H1 (cell line): ENCODE measurements around the gene ANKRD11. TPM values are rescaled to one million over a fixed set of nuclear protein-coding genes. Genes with fewer than 3 reads are reported as not detected.

Experiments
- CTCF ChIA-PET: fragments of 300-600 bp; sonication (Branson Sonifier 250); formaldehyde crosslinking; loops from one replicate; lab custom pipeline; 2021; ENCODE audit not compliant: partially characterized antibody; lab: Charles Lee
- POLR2A ChIA-PET: fragments of 300-600 bp; sonication (Branson Sonifier 250); formaldehyde crosslinking; loops from one replicate; lab custom pipeline; 2021; ENCODE audit warnings: inconsistent platforms; ENCODE audit not compliant: partially characterized antibody; lab: Charles Lee
- DNase-seq, 2 experiments: peaks; one replicate each; pipeline versions ENCODE4 v3.0.0 to v3.0.0-alpha.2; 2010 to 2022; ENCODE audit warnings: low spot score in 2 of 2, low read depth in 1 of 2, mixed read lengths in 1 of 2
- FAIRE-seq: peaks from 2 replicates; lab custom pipeline; 2011; peaks lifted over from hg19 to GRCh38; lab: Jason Lieb, UNC
- H2AFZ ChIP-seq: 2 replicates; pipeline ENCODE4 v1.8.1; 2012; ENCODE audit warnings: low read length, inconsistent platforms
- H2AK5ac ChIP-seq: 2 replicates; pipeline ENCODE4 v1.6.1; 2013; ENCODE audit warnings: low read depth, low read length
- H2BK120ac ChIP-seq: replicated peaks from 2 replicates; pipeline ENCODE3; 2013; ENCODE audit warnings: low read depth, low read length, inconsistent platforms
- H2BK12ac ChIP-seq: 2 replicates; pipeline ENCODE4 v1.6.1; 2013; ENCODE audit warnings: low read depth, low read length
- H2BK15ac ChIP-seq: 2 replicates; pipeline ENCODE4 v1.6.1; 2013; ENCODE audit warnings: low read length
- H2BK20ac ChIP-seq: 2 replicates; pipeline ENCODE4 v1.6.1; 2013; ENCODE audit warnings: low read length
- H2BK5ac ChIP-seq: 2 replicates; pipeline ENCODE4 v1.6.1; 2013; ENCODE audit warnings: low read depth, low read length
- H3K14ac ChIP-seq: 2 replicates; pipeline ENCODE4 v1.6.1; 2013; ENCODE audit warnings: inconsistent platforms; ENCODE audit not compliant: insufficient read length
- H3K18ac ChIP-seq: 2 replicates; pipeline ENCODE4 v1.6.1; 2013; ENCODE audit warnings: low read length; ENCODE audit errors: extremely low read depth
- H3K23ac ChIP-seq: 2 replicates; pipeline ENCODE4 v1.6.1; 2013; ENCODE audit warnings: inconsistent platforms; ENCODE audit not compliant: insufficient read length
- H3K23me2 ChIP-seq: 2 replicates; pipeline ENCODE4 v1.6.1; 2013; ENCODE audit warnings: low read depth, low read length
- H3K27ac ChIP-seq: 2 replicates; pipeline ENCODE4 v1.6.1; 2011; ENCODE audit warnings: low read depth, low read length, inconsistent platforms
- H3K27me3 ChIP-seq, 4 experiments: replicated peaks in 1 of 4; 1 replicate in 1 of 4; 2 replicates in 3 of 4; pipeline versions ENCODE4 v1.6.1 to v1.8.1; 2011 to 2013; ENCODE audit warnings: low read length in 3 of 4, mild to moderate bottlenecking in 3 of 4, inconsistent platforms in 2 of 4, mixed read lengths in 2 of 4, moderate library complexity in 1 of 4; ENCODE audit not compliant: control insufficient read depth in 3 of 4, insufficient read depth in 3 of 4; ENCODE audit errors: extremely low read depth in 1 of 4
- H3K36me3 ChIP-seq, 4 experiments: 2 replicates each; pipeline versions ENCODE4 v1.6.1 to v1.8.1; 2011 to 2013; ENCODE audit warnings: mild to moderate bottlenecking in 4 of 4, low read length in 3 of 4, moderate library complexity in 2 of 4, control low read depth in 1 of 4, inconsistent platforms in 1 of 4; ENCODE audit not compliant: insufficient read depth in 4 of 4, control insufficient read depth in 2 of 4
- H3K4ac ChIP-seq: replicated peaks from 2 replicates; pipeline ENCODE3; 2013; ENCODE audit warnings: low read length, low read depth, mixed read lengths, inconsistent platforms; ENCODE audit not compliant: insufficient read length
- H3K4me1 ChIP-seq, 4 experiments: replicated peaks in 1 of 4; 1 replicate in 1 of 4; 2 replicates in 3 of 4; pipeline versions ENCODE4 v1.6.1 to v1.8.1; 2011 to 2013; ENCODE audit warnings: low read length in 3 of 4, inconsistent platforms in 2 of 4, mixed read lengths in 1 of 4; ENCODE audit not compliant: insufficient read depth in 4 of 4, control insufficient read depth in 3 of 4
- H3K4me2 ChIP-seq, 2 experiments: 2 replicates each; pipeline versions ENCODE4 v1.6.1 to v1.8.1; 2011 to 2013; ENCODE audit warnings: low read depth in 2 of 2, low read length in 2 of 2, control low read depth in 1 of 2, inconsistent platforms in 1 of 2, mild to moderate bottlenecking in 1 of 2; ENCODE audit not compliant: insufficient read depth in 1 of 2
- H3K4me3 ChIP-seq, 4 experiments: fragments of 200-600, 300-600 bp in 1 of 4; sonication (generic), shearing (Covaris generic), sonication (Bioruptor Twin) in 1 of 4; 2 replicates each; pipeline versions ENCODE4 v1.5.1 to v1.8.1; 2011 to 2016; ENCODE audit warnings: low read length in 4 of 4, low read depth in 3 of 4, control low read depth in 2 of 4, inconsistent platforms in 2 of 4, mild to moderate bottlenecking in 2 of 4, mixed read lengths in 1 of 4, moderate library complexity in 1 of 4; ENCODE audit not compliant: insufficient read depth in 2 of 4; ENCODE audit errors: extremely low read depth in 1 of 4
- H3K56ac ChIP-seq: replicated peaks from 2 replicates; pipeline ENCODE3; 2013; ENCODE audit warnings: low read depth, mild to moderate bottlenecking, mixed read lengths, low read length, inconsistent platforms; ENCODE audit not compliant: insufficient read length
- H3K79me1 ChIP-seq: 2 replicates; pipeline ENCODE4 v1.6.1; 2013; ENCODE audit warnings: low read depth, low read length, control low read depth
- H3K79me2 ChIP-seq, 2 experiments: 2 replicates each; pipeline versions ENCODE4 v1.6.1 to v1.8.1; 2012 to 2013; ENCODE audit warnings: low read length in 2 of 2, mild to moderate bottlenecking in 2 of 2, inconsistent platforms in 1 of 2; ENCODE audit not compliant: insufficient read depth in 2 of 2, control insufficient read depth in 1 of 2
- H3K9ac ChIP-seq, 4 experiments: replicated peaks in 1 of 4; 1 replicate in 1 of 4; 2 replicates in 3 of 4; pipeline versions ENCODE4 v1.6.1 to v1.8.1; 2011 to 2013; ENCODE audit warnings: low read depth in 3 of 4, low read length in 3 of 4, control low read depth in 2 of 4, mild to moderate bottlenecking in 2 of 4, moderate library complexity in 2 of 4, inconsistent platforms in 1 of 4; ENCODE audit errors: extremely low read depth in 1 of 4
- H3K9me3 ChIP-seq, 2 experiments: 2 replicates each; pipeline versions ENCODE4 v1.6.1 to v1.8.1; 2012 to 2013; ENCODE audit warnings: mild to moderate bottlenecking in 2 of 2, moderate library complexity in 2 of 2, control low read depth in 1 of 2, inconsistent platforms in 1 of 2, low read depth in 1 of 2, low read length in 1 of 2, mixed read lengths in 1 of 2; ENCODE audit not compliant: insufficient read depth in 2 of 2
- H4K20me1 ChIP-seq, 2 experiments: replicated peaks in 1 of 2; 2 replicates each; pipeline versions ENCODE3 to v1.8.1; 2011 to 2013; ENCODE audit warnings: inconsistent platforms in 2 of 2, low read length in 2 of 2, mild to moderate bottlenecking in 1 of 2; ENCODE audit not compliant: insufficient read depth in 2 of 2, control insufficient read depth in 1 of 2
- H4K5ac ChIP-seq: 2 replicates; pipeline ENCODE4 v1.6.1; 2013; ENCODE audit warnings: low read length, low read depth, mixed read lengths, inconsistent platforms; ENCODE audit not compliant: insufficient read length
- H4K8ac ChIP-seq: 2 replicates; pipeline ENCODE4 v1.8.0; 2013; ENCODE audit warnings: mild to moderate bottlenecking, moderate library complexity, low read length, inconsistent platforms; ENCODE audit not compliant: insufficient read depth; ENCODE audit errors: extremely low read depth
- H4K91ac ChIP-seq: replicated peaks from 2 replicates; pipeline ENCODE3; 2013; ENCODE audit warnings: low read length, mixed read lengths, inconsistent platforms; ENCODE audit not compliant: insufficient read length
- BRCA1 ChIP-seq: IDR thresholded peaks from 2 replicates; pipeline ENCODE4 v1.6.1; 2012; ENCODE audit warnings: low read depth, low read length, improper control_type of control experiment
- CBX5 ChIP-seq: fragments of 300-800, 300-1000 bp; sonication (generic); IDR thresholded peaks from 2 replicates; pipeline ENCODE4 v1.7.1; 2016; ENCODE audit warnings: antibody characterized with exemption, low read length, low read depth
- EP300 ChIP-seq, 2 experiments: IDR thresholded peaks; 1 replicate in 1 of 2; 2 replicates in 1 of 2; pipeline ENCODE4 v1.6.1; 2011 to 2012; ENCODE audit warnings: low read depth in 2 of 2, low read length in 2 of 2, mild to moderate bottlenecking in 2 of 2, borderline replicate concordance in 1 of 2, inconsistent platforms in 1 of 2, moderate library complexity in 1 of 2
- EZH2 ChIP-seq: fragments of 200-600 bp; sonication (generic); IDR thresholded peaks from 2 replicates; pipeline ENCODE4 v1.7.1; 2012; ENCODE audit warnings: low read depth, mild to moderate bottlenecking, moderate library complexity, low read length, inconsistent platforms; ENCODE audit not compliant: severe bottlenecking
- MAFK ChIP-seq: IDR thresholded peaks from 2 replicates; pipeline ENCODE4 v1.6.1; 2012; ENCODE audit warnings: low read depth, mild to moderate bottlenecking, improper control_type of control experiment, low read length
- SIN3A ChIP-seq, 2 experiments: IDR thresholded peaks in 1 of 2; conservative IDR thresholded peaks in 1 of 2; 2 replicates each; pipeline ENCODE4 v1.6.1; 2011 to 2012; ENCODE audit warnings: low read length in 2 of 2, improper control_type of control experiment in 1 of 2, low read depth in 1 of 2, mild to moderate bottlenecking in 1 of 2
- SP4 ChIP-seq: IDR thresholded peaks from 2 replicates; pipeline ENCODE4 v1.6.1; 2012; ENCODE audit warnings: low read length, inconsistent platforms
- WGBS, 2 experiments: shearing (Covaris generic) in 1 of 2; methylation state at CpG; one replicate each; pipeline versions ENCODE4 v1.1.6 to v1.1.7; 2013 to 2015; ENCODE audit warnings: low lambda C conversion rate in 2 of 2, mixed read lengths in 2 of 2, inconsistent platforms in 1 of 2, low coverage in 1 of 2, missing lambda C conversion rate in 1 of 2; ENCODE audit not compliant: insufficient replicate concordance in 2 of 2, insufficient coverage in 1 of 2, insufficient read length in 1 of 2; ENCODE audit errors: extremely low coverage in 1 of 2, missing lambda C conversion rate in 1 of 2; 5-methylcytosine and 5-hydroxymethylcytosine counted together
- polyA plus RNA-seq, 7 experiments: library from polyadenylated mRNA; depleted of rRNA in 3 of 7; stranded (reverse) in 5 of 7; unstranded in 2 of 7; fragments of >200 nt in 5 of 7; fragments of 200-250 nt in 2 of 7; gene quantifications; 1 replicate in 5 of 7; 2 replicates in 1 of 7; 4 replicates in 1 of 7; pipeline versions ENCODE4 v1.2.1 to v1.2.3, GENCODE V29; 2011 to 2013; ENCODE audit warnings: missing spikeins in 2 of 7, mixed read lengths in 2 of 7
- total RNA-seq: library from RNA; stranded (reverse); fragmentation: NEBNext Ultra II Directional; extraction: Animal tissue kit (Norgen Biotek cat#: 25700); gene quantifications from 2 replicates; pipeline ENCODE4 v1.2.1, GENCODE V29; 2021

Gene ANKRD11
- total and polyA plus RNA-seq, 2 of the 8 experiments (the other 6 are each of a cell fraction or from before 2014, with no cell fraction given) = 46.5 to 142 TPM

GRCh38 chr16:89537549-89537925, 47.2 kb upstream of the ANKRD11 start:
- Histone ChIP-seq H3K9me3 (no peaks in the 10 kb centered on the region), H3K4me3 (no peak overlapping the region), H2AK5ac (no peak overlapping the region), H2AFZ (no peak overlapping the region), H2BK15ac (no peak overlapping the region), H3K23me2 (no peaks in the 10 kb centered on the region), H3K4me1 (no peaks in the 10 kb centered on the region), H3K4me2 (no peak overlapping the region), H3K56ac (no peak overlapping the region), H3K9ac (no peak overlapping the region), H3K79me1 (peaks cover 8% of the 10 kb centered on the region), H3K27me3 (no peaks in the 10 kb centered on the region), H2BK5ac (no peak overlapping the region), H2BK20ac (no peak overlapping the region), H3K36me3 (peaks cover 13 to 54% (median 38%) of the 10 kb centered on the region in 4 experiments; a peak in 7 of 8 replicates), H2BK12ac (no peak overlapping the region), H3K27ac (no peak overlapping the region), H4K91ac (no peak overlapping the region), H2BK120ac (no peak overlapping the region), H3K79me2 (peaks cover 0 to 3% of the 10 kb centered on the region in 2 experiments; a peak in 1 of 4 replicates), H4K8ac (no peak overlapping the region), H4K20me1 (peaks cover 6 to 17% of the 10 kb centered on the region in 2 experiments), H3K4ac (no peak overlapping the region), H3K14ac (no peak overlapping the region), H3K23ac (no peak overlapping the region), H4K5ac (no peak overlapping the region), H3K18ac (no peak overlapping the region)
- ChIA-PET POLR2A (interaction anchor here (0.9 to 7.2 kb wide), 8 partner anchors 9 to 311 kb away, joined by 3 to 47 read pairs (median 4); no protein-coding TSS in a partner anchor), CTCF (no interaction called here)
- DNase-seq = no peak
- FAIRE-seq = no peak
- TF ChIP-seq EP300 (IDR thresholded peaks at IDR 0.05; ENCODE audit: borderline replicate concordance in 1 of 2, low read depth in 2 of 2, low read length in 2 of 2) = no peak
- TF ChIP-seq SIN3A (conservative IDR thresholded peaks at IDR 0.05 in 1 of 2, IDR thresholded peaks at IDR 0.05 in 1 of 2; ENCODE audit: low read depth in 1 of 2, low read length in 2 of 2) = no peak
- TF ChIP-seq EZH2 = no peak
- no peak for TF ChIP-seq BRCA1
- TF ChIP-seq MAFK = no peak
- no peak for TF ChIP-seq SP4
- TF ChIP-seq CBX5 = no peak
- WGBS, 2 experiments = 85% methylated on average over 7 of the region's 7 CpGs; no CpG with 5 or more reads in 1 of the 2 experiments
